Coronary artery (tissue), 2 donors: ENCODE measurements around the gene NUP88.

Source experiments
- DNase-seq: peaks from one replicate; pipeline ENCODE4 v3.0.0-alpha.2; 2017; ENCODE audit warnings: low spot score
- H3K27ac ChIP-seq, 2 donors: fragments of 200-600 bp; sonication (generic); one replicate each; pipeline ENCODE4 v1.5.1; 2016 to 2019
- H3K4me3 ChIP-seq: fragments of 200-600 bp; sonication (generic); 2 replicates; pipeline ENCODE4 v1.5.1; 2016; ENCODE audit warnings: mild to moderate bottlenecking, moderate library complexity
- TF ChIP-seq, protein P1 (sequence below): fragments of 200-600 bp; sonication (generic); IDR thresholded peaks from one replicate; pipeline ENCODE4 v1.5.1; 2019; ENCODE audit warnings: antibody characterized with exemption

NUP88 gene

DNA sequence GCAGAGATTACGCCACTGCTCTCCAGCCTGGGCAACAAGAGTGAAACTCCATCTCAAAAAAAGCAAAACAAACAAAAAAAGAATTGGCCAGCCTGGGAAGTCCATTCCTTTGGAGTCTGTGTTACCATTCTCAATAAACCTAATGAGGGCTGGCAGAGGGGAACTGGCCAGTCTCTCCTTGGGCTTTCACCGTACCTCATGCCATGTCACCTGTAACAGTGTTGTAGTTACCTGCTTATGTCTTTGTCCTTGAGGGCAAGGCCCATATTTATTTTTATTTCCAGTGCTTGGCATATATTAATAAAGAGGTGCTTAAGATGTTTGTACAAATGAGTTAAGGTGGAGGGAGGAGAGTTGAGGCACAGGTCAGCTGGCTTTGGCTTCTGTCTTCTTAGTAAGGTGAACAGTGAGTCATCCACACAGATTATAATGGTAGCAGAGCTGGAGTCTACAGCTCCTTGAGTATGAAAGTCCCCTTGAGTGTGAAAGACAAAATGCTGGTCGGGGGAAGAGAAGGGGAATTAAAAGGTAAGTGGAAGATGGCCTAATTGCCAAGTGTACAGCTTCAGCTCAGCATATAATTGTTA lies 11.0 kb upstream of the NUP88 start:
- DNase-seq = no peak
- H3K27ac ChIP-seq = no peak overlapping the region

DNA sequence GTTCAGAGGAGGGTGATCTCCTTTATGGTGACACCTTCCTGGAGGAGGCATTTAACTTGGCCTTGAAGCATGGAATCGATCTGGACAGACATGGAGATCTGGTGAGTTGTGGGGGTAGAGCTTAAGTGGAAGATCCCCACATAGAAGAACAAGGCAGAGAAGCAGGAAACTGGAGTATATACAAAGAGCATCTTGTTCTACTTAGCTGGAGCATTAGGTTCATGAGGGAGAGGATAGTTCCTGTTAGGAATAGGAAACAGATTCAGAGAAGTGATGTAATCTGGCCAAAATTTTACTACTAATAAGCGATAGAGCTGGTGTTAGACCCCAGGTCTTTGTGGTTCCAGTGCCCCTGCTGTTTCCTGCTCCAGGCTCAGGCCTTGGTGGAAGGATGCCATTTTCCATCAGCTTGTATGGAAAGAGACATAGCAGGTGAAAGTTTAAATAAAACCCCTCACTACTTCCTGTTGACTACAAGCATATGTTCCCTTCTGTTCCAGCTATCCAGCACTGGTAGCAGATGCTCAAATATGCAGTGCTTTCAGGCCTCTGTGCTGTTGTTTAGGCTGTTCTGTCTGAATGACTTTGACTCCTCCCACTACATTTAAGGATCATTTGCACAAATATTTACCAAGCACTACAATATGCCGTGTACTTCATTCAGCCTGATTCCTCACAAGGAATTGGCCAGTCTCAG lies 9.9 kb upstream of the NUP88 start:
- TF ChIP-seq, protein P1, sequence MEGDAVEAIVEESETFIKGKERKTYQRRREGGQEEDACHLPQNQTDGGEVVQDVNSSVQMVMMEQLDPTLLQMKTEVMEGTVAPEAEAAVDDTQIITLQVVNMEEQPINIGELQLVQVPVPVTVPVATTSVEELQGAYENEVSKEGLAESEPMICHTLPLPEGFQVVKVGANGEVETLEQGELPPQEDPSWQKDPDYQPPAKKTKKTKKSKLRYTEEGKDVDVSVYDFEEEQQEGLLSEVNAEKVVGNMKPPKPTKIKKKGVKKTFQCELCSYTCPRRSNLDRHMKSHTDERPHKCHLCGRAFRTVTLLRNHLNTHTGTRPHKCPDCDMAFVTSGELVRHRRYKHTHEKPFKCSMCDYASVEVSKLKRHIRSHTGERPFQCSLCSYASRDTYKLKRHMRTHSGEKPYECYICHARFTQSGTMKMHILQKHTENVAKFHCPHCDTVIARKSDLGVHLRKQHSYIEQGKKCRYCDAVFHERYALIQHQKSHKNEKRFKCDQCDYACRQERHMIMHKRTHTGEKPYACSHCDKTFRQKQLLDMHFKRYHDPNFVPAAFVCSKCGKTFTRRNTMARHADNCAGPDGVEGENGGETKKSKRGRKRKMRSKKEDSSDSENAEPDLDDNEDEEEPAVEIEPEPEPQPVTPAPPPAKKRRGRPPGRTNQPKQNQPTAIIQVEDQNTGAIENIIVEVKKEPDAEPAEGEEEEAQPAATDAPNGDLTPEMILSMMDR = no peak
- H3K4me3 ChIP-seq = no peak overlapping the region
- H3K27ac ChIP-seq = no peak overlapping the region
- DNase-seq = no peak

More for the DNA sequence above, 11.0 kb upstream of the NUP88 start:
- TF ChIP-seq, protein P1 = no peak
- H3K4me3 ChIP-seq = no peak overlapping the region

DNA sequence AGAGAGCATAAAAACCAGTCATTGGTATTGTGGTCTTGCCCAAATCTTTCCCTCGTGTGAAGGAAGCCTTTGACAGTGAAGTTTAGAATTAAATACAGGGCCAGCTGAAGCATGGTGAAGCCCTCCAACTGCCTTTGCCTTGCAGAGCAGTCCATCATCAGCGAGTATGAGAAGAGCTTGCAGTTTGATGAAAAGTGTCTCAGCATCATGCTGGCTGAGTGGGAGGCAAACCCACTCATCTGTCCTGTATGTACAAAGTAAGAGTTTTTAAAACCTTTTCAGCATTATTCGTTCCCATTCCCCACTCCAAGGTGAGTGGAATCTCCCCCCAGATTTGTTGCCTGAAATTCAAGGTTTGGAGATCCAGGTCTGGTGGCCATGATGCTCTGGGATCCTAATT lies 6.4 kb upstream of the NUP88 start:
- TF ChIP-seq, protein P1 = no peak
- no peak overlapping the region for H3K27ac ChIP-seq
- no peak for DNase-seq
- H3K4me3 ChIP-seq = no peak overlapping the region

DNA sequence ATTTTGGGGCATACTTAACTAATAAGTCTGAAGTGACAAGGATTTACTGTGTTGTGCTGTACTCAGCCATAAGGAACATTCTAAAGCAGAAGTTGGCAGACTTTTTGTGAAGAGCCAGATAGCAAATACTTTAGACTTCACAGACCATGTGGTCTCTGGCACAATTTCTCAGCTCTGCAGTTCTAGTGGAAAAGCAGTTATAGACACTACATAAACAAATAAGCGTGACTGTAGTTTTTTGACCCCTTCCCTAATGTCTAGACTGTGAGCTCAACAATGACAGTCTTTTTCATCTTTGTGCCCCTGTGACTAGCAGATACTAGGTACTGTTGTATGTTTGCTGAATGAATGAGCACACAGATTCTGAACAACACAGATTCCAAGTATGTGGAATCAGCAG lies 5.4 kb upstream of the NUP88 start:
- H3K27ac ChIP-seq = no peak overlapping the region
- H3K4me3 ChIP-seq = no peak overlapping the region
- DNase-seq = no peak
- TF ChIP-seq, protein P1 = no peak

DNA sequence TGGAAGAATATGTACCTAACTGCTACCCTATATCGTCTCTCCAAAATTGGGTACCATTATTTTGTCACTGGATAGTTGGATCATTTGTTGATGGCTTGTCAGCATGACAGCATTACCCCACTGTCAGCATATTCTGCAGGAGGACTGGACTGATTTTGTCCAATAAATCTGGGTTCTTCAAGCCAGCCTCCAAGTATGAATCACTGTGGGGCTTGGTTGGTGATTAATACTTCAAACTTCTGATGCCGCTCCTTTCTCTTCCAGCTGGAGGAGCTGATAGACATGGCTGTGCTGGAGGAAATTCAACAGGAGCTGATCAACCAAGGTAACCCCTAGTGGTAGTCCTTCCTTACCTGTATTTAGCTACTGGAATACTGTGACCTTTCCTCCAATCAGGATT lies 3.0 kb upstream of the NUP88 start:
- Histone ChIP-seq H3K27ac (no peak overlapping the region), H3K4me3 (no peak overlapping the region)
- TF ChIP-seq, protein P1 = no peak
- no peak for DNase-seq

DNA sequence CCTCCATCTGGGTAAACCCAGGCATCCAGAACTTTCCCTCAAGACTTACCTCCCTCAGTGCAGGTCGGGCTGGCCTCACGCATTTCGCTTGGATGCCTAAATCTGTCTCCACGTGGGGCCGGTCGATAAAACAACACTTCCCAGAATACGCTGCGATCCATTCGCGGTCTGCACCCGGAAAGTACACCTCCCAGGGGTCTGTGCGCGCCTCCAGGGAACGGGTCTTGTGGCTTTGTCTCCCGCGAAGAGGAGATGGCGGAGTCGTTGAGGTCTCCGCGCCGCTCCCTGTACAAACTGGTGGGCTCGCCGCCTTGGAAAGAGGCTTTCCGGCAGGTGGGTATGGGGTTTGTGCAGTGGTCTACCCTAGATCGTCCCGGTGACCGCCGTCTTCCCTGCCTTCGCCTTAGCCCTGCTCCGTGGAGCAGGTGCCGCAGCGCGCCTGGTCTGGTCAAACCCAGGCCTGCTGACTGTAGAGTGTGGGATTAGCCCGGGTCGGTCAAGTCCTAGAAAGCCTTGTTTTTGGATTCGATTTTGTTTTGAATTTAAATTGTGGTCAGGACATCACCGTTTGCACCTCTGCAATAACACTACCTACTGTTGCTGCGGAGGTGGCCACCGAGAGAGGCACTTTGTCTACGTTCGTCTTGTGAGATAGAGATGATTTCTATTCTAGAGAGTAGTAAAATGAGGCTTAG lies 644 bp upstream of the NUP88 start, which contains the start of gene RPAIN:
Gene RPAIN, plus strand, starts transcription at position 224 of the 695 bp plus-strand sequence. Its CDS starts 29 bp downstream, at position 253.
- peak; percentile 90 for DNase-seq
- TF ChIP-seq, protein P1 = no peak
- H3K27ac ChIP-seq = peak within 1 kb of the TSS; percentile 72 to 92
- peak within 1 kb of the TSS; percentile 90 for H3K4me3 ChIP-seq
